ENCODE data around the gene MYL4. TPM values are rescaled to one million over a fixed set of nuclear protein-coding genes. Genes with fewer than 3 reads are reported as not detected.

MYL4 gene
- total and polyA plus RNA-seq, 5 donors, result 3,878 to 10,368 (median 5,885) TPM

GRCh38 chr17:47242648-47243047, 33.5 kb downstream of the MYL4 start:
- DNase-seq (no peak), ATAC-seq (no peak)
- intact Hi-C loops (cut with DNase I), result loop anchor here in 1 of 4 donors (5.0 kb wide), 1 partner anchor 60 kb away; no protein-coding TSS in a partner anchor
- Histone ChIP-seq H3K27ac (ENCODE audit: low read length) (no peak overlapping the region), H3K27me3 (ENCODE audit: control insufficient read depth, insufficient read depth) (no peaks in the 10 kb centered on the region), H3K9me3 (ENCODE audit: control insufficient read depth, low read length) (no peaks in the 10 kb centered on the region), H3K4me1 (ENCODE audit: control insufficient read depth, insufficient read depth, low read length) (peaks cover 10% of the 10 kb centered on the region), H3K4me3 (ENCODE audit: low read length) (no peak overlapping the region)
- 96% methylated on average over 2 of the region's 2 CpGs for WGBS

GRCh38 chr17:47243737-47244598, 34.8 kb downstream of the MYL4 start:
- peaks cover 10% of the 10 kb centered on the region for H3K4me1 ChIP-seq (ENCODE audit: control insufficient read depth, insufficient read depth, low read length)
- no peak overlapping the region for H3K4me3 ChIP-seq (ENCODE audit: low read length)
- ATAC-seq (no peak), DNase-seq (no peak)
- H3K9me3 ChIP-seq (ENCODE audit: control insufficient read depth, low read length), result no peaks in the 10 kb centered on the region
- H3K27ac ChIP-seq (ENCODE audit: low read length), result no peak overlapping the region
- intact Hi-C loops (cut with DNase I), result loop anchor here in 1 of 4 donors (5.0 kb wide), 1 partner anchor 58 kb away; no protein-coding TSS in a partner anchor
- 88% methylated on average over 9 of the region's 9 CpGs for WGBS
- H3K27me3 ChIP-seq (ENCODE audit: control insufficient read depth, insufficient read depth), result no peaks in the 10 kb centered on the region

- DNase-seq, result no peak
- Histone ChIP-seq H3K9me3 (ENCODE audit: control insufficient read depth, low read length) (no peaks in the 10 kb centered on the region), H3K27me3 (ENCODE audit: control insufficient read depth, insufficient read depth) (no peaks in the 10 kb centered on the region), H3K4me3 (ENCODE audit: low read length) (no peak overlapping the region), H3K27ac (ENCODE audit: low read length) (no peak overlapping the region), H3K4me1 (ENCODE audit: control insufficient read depth, insufficient read depth, low read length) (peaks cover 8% of the 10 kb centered on the region)
- 68% methylated on average over 2 of the region's 2 CpGs for WGBS
- ATAC-seq, result no peak
- intact Hi-C loops (cut with DNase I), result loop anchor here in 1 of 4 donors (5.0 kb wide), 1 partner anchor 58 kb away; no protein-coding TSS in a partner anchor
Measured at GRCh38 chr17:47244697-47245096, 35.5 kb downstream of the MYL4 start.

- no peaks in the 10 kb centered on the region for H3K27me3 ChIP-seq (ENCODE audit: control insufficient read depth, insufficient read depth)
- no peak overlapping the region for H3K4me3 ChIP-seq (ENCODE audit: low read length)
- H3K9me3 ChIP-seq (ENCODE audit: control insufficient read depth, low read length), result no peaks in the 10 kb centered on the region
- no peak overlapping the region for H3K27ac ChIP-seq (ENCODE audit: low read length)
- 76% methylated on average over 2 of the region's 2 CpGs for WGBS
- intact Hi-C loops (cut with DNase I), result no loop called here
- DNase-seq, result no peak
- ATAC-seq, result no peak
- H3K4me1 ChIP-seq (ENCODE audit: control insufficient read depth, insufficient read depth, low read length), result no peaks in the 10 kb centered on the region
Measured at GRCh38 chr17:47246120-47246519, 37.0 kb downstream of the MYL4 start.

- Histone ChIP-seq H3K27ac (ENCODE audit: low read length) (no peak overlapping the region), H3K4me3 (ENCODE audit: low read length) (no peak overlapping the region), H3K9me3 (ENCODE audit: control insufficient read depth, low read length) (no peaks in the 10 kb centered on the region), H3K4me1 (ENCODE audit: control insufficient read depth, insufficient read depth, low read length) (peaks cover 3% of the 10 kb centered on the region), H3K27me3 (ENCODE audit: control insufficient read depth, insufficient read depth) (no peaks in the 10 kb centered on the region)
- no peak for DNase-seq
- WGBS, result 87% methylated on average over 2 of the region's 2 CpGs
- intact Hi-C loops (cut with DNase I), result no loop called here
- no peak for ATAC-seq
Measured at GRCh38 chr17:47250855-47251254, 41.7 kb downstream of the MYL4 start.

GRCh38 chr17:47251421-47251940, 42.3 kb downstream of the MYL4 start:
- WGBS, result 93% methylated on average over 1 of the region's 1 CpG

GRCh38 chr17:47252209-47252608, 43.1 kb downstream of the MYL4 start:
- Histone ChIP-seq H3K27ac (ENCODE audit: low read length) (no peak overlapping the region), H3K27me3 (ENCODE audit: control insufficient read depth, insufficient read depth) (no peaks in the 10 kb centered on the region), H3K4me3 (ENCODE audit: low read length) (no peak overlapping the region), H3K9me3 (ENCODE audit: control insufficient read depth, low read length) (no peaks in the 10 kb centered on the region), H3K4me1 (ENCODE audit: control insufficient read depth, insufficient read depth, low read length) (peaks cover 3% of the 10 kb centered on the region)
- DNase-seq (no peak), ATAC-seq (no peak)
- intact Hi-C loops (cut with DNase I), result no loop called here
- WGBS, result 84% methylated on average over 1 of the region's 1 CpG

More at GRCh38 chr17:47251421-47251940, 42.3 kb downstream of the MYL4 start:
- no peak for ATAC-seq
- Histone ChIP-seq H3K27me3 (ENCODE audit: control insufficient read depth, insufficient read depth) (no peaks in the 10 kb centered on the region), H3K27ac (ENCODE audit: low read length) (no peak overlapping the region), H3K4me1 (ENCODE audit: control insufficient read depth, insufficient read depth, low read length) (peaks cover 3% of the 10 kb centered on the region), H3K9me3 (ENCODE audit: control insufficient read depth, low read length) (no peaks in the 10 kb centered on the region), H3K4me3 (ENCODE audit: low read length) (no peak overlapping the region)
- DNase-seq, result no peak
- intact Hi-C loops (cut with DNase I), result no loop called here

- no peaks in the 10 kb centered on the region for H3K9me3 ChIP-seq (ENCODE audit: control insufficient read depth, low read length)
- no peak for ATAC-seq
- DNase-seq, result no peak
- peak overlapping the region; percentile 94 for H3K4me3 ChIP-seq (ENCODE audit: low read length)
- peaks cover 3% of the 10 kb centered on the region for H3K4me1 ChIP-seq (ENCODE audit: control insufficient read depth, insufficient read depth, low read length)
- H3K27ac ChIP-seq (ENCODE audit: low read length), result no peak overlapping the region
- no peaks in the 10 kb centered on the region for H3K27me3 ChIP-seq (ENCODE audit: control insufficient read depth, insufficient read depth)
- intact Hi-C loops (cut with DNase I), result no loop called here
- 73% methylated on average over 10 of the region's 10 CpGs for WGBS
Measured at GRCh38 chr17:47252766-47253512, 43.8 kb downstream of the MYL4 start.

- H3K27ac ChIP-seq (ENCODE audit: low read length), result peak within 1 kb of the TSS; percentile 48
- DNase-seq (peak; percentile 84 to 93 (median 92)), ATAC-seq (peak; percentile 95 to 96)
- no peaks in the 10 kb centered on the region for H3K27me3 ChIP-seq (ENCODE audit: control insufficient read depth, insufficient read depth)
- H3K4me1 ChIP-seq (ENCODE audit: control insufficient read depth, insufficient read depth, low read length), result peaks cover 3% of the 10 kb centered on the region
- intact Hi-C loops (cut with DNase I), result no loop called here
- no peaks in the 10 kb centered on the region for H3K9me3 ChIP-seq (ENCODE audit: control insufficient read depth, low read length)
- H3K4me3 ChIP-seq (ENCODE audit: low read length), result peak within 1 kb of the TSS; percentile 94
- under 1% methylated on average over 110 of the region's 112 CpGs for WGBS
Measured at GRCh38 chr17:47253541-47254402, 44.6 kb downstream of the MYL4 start, which contains the start of gene ITGB3. TSS of gene ITGB3 (plus strand) at chr17:47253827. CDS start at chr17:47253862, 35 bp downstream.

GRCh38 chr17:47254403-47254943, 45.3 kb downstream of the MYL4 start:
- Histone ChIP-seq H3K27me3 (ENCODE audit: control insufficient read depth, insufficient read depth) (no peaks in the 10 kb centered on the region), H3K9me3 (ENCODE audit: control insufficient read depth, low read length) (no peaks in the 10 kb centered on the region), H3K27ac (ENCODE audit: low read length) (no peak overlapping the region), H3K4me1 (ENCODE audit: control insufficient read depth, insufficient read depth, low read length) (peaks cover 3% of the 10 kb centered on the region), H3K4me3 (ENCODE audit: low read length) (peak overlapping the region; percentile 94)
- 36% methylated on average over 15 of the region's 15 CpGs for WGBS
- DNase-seq (no peak), ATAC-seq (no peak)
- intact Hi-C loops (cut with DNase I), result no loop called here

Data from right cardiac atrium (tissue), 5 donors.